Keratinocyte (primary cell): Measurements from ENCODE around the gene KRT84. TPM values are rescaled to one million over a fixed set of nuclear protein-coding genes. Genes with fewer than 3 reads are reported as not detected.

Experiments
- DNase-seq: peaks from one replicate; pipeline ENCODE4 v3.0.0-alpha.2; 2011; ENCODE audit warnings: low read depth, missing footprints, low spot score
- FAIRE-seq: peaks from 2 replicates; lab custom pipeline; 2011; peaks lifted over from hg19 to GRCh38; lab: Jason Lieb, UNC
- H2AFZ ChIP-seq: 2 replicates; pipeline ENCODE4 v1.6.0; 2012; ENCODE audit warnings: low read length, control low read depth, inconsistent platforms; ENCODE audit not compliant: control insufficient read depth
- H3K27ac ChIP-seq: 2 replicates; pipeline ENCODE4 v1.5.1; 2011; ENCODE audit warnings: low read length; ENCODE audit not compliant: control insufficient read depth, insufficient read depth
- H3K27me3 ChIP-seq: 3 replicates; pipeline ENCODE4 v1.6.0; 2011; ENCODE audit warnings: low read length; ENCODE audit not compliant: control insufficient read depth, insufficient read depth; ENCODE audit errors: extremely low read depth
- H3K36me3 ChIP-seq, 2 experiments: 2 replicates in 1 of 2; 3 replicates in 1 of 2; pipeline ENCODE4 v1.5.1; 2011; ENCODE audit warnings: low read length in 2 of 2, mild to moderate bottlenecking in 1 of 2; ENCODE audit not compliant: control insufficient read depth in 2 of 2, insufficient read depth in 2 of 2; ENCODE audit errors: extremely low read depth in 1 of 2
- H3K4me1 ChIP-seq: 3 replicates; pipeline ENCODE4 v1.5.1; 2011; ENCODE audit warnings: low read length; ENCODE audit not compliant: control insufficient read depth, insufficient read depth; ENCODE audit errors: extremely low read depth
- H3K4me2 ChIP-seq: 3 replicates; pipeline ENCODE4 v1.6.0; 2011; ENCODE audit warnings: low read depth, low read length; ENCODE audit not compliant: control insufficient read depth, insufficient read depth; ENCODE audit errors: extremely low read depth
- H3K4me3 ChIP-seq, 3 experiments: fragments of 200-600 bp in 1 of 3; sonication (generic) in 1 of 3; 2 replicates in 2 of 3; 3 replicates in 1 of 3; pipeline ENCODE4 v1.5.1; 2011 to 2016; ENCODE audit warnings: low read length in 3 of 3, mild to moderate bottlenecking in 3 of 3, control low read depth in 2 of 3, inconsistent platforms in 1 of 3, low read depth in 1 of 3, mixed read lengths in 1 of 3, mixed run types in 1 of 3, moderate library complexity in 1 of 3; ENCODE audit not compliant: control insufficient read depth in 2 of 3, insufficient read depth in 2 of 3; ENCODE audit errors: extremely low read depth in 1 of 3
- H3K79me2 ChIP-seq: 2 replicates; pipeline ENCODE4 v1.6.0; 2012; ENCODE audit warnings: low read length; ENCODE audit not compliant: control insufficient read depth, insufficient read depth
- H3K9ac ChIP-seq: 3 replicates; pipeline ENCODE4 v1.6.0; 2011; ENCODE audit warnings: low read length; ENCODE audit not compliant: control insufficient read depth, insufficient read depth; ENCODE audit errors: extremely low read depth
- H3K9me1 ChIP-seq: 3 replicates; pipeline ENCODE4 v1.6.0; 2011; ENCODE audit warnings: low read length; ENCODE audit not compliant: control insufficient read depth, insufficient read depth; ENCODE audit errors: extremely low read depth
- H3K9me3 ChIP-seq: 2 replicates; pipeline ENCODE4 v1.5.1; 2012; ENCODE audit warnings: low read depth, low read length; ENCODE audit not compliant: control insufficient read depth
- H4K20me1 ChIP-seq: 3 replicates; pipeline ENCODE4 v1.6.0; 2011; ENCODE audit warnings: low read length; ENCODE audit not compliant: control insufficient read depth, insufficient read depth; ENCODE audit errors: extremely low read depth
- CTCF ChIP-seq, 3 experiments: IDR thresholded peaks in 1 of 3; conservative IDR thresholded peaks in 1 of 3; optimal IDR thresholded peaks in 1 of 3; 2 replicates in 2 of 3; 3 replicates in 1 of 3; pipeline versions ENCODE3 to v1.5.1; 2011; ENCODE audit warnings: low read length in 3 of 3, mild to moderate bottlenecking in 3 of 3, moderate library complexity in 2 of 3, control low read depth in 1 of 3, inconsistent platforms in 1 of 3; ENCODE audit not compliant: insufficient read depth in 2 of 3; ENCODE audit errors: extremely low read depth in 1 of 3
- EZH2 ChIP-seq: IDR thresholded peaks from one replicate; pipeline ENCODE4 v1.6.1; 2012; ENCODE audit warnings: inconsistent platforms, mild to moderate bottlenecking, low read length, moderate library complexity
- dilution Hi-C: fragments of 300-500 bp; cut with MboI; formaldehyde crosslinking; loops from one replicate; pipeline ENCODE4 v1.7.0; 2020; ENCODE audit warnings: low sequenced_read_pairs; ENCODE audit not compliant: extremely low pct_ligation_motif_present
- polyA plus RNA-seq, 5 experiments: library from polyadenylated mRNA; depleted of rRNA in 3 of 5; stranded (reverse) in 3 of 5; stranded (forward) in 1 of 5; unstranded in 1 of 5; fragments of >200 nt; gene quantifications; 1 replicate in 1 of 5; 2 replicates in 3 of 5; 3 replicates in 1 of 5; pipeline versions ENCODE4 v1.2.1 to v1.2.3, GENCODE V29; 2011 to 2012; ENCODE audit warnings: missing spikeins in 2 of 5, low read depth in 1 of 5, low replicate concordance in 1 of 5

The KRT84 gene
- polyA plus RNA-seq, 1 donor (not counting 4 experiments of a cell fraction or from before 2014, with no cell fraction given) = 0.10 TPM

- FAIRE-seq = no peak
- Histone ChIP-seq H3K4me1 (no peaks in the 10 kb centered on the region), H3K36me3 (no peaks in the 10 kb centered on the region), H2AFZ (no peak overlapping the region), H4K20me1 (no peaks in the 10 kb centered on the region), H3K79me2 (no peaks in the 10 kb centered on the region), H3K9me1 (no peaks in the 10 kb centered on the region), H3K27ac (no peak overlapping the region), H3K9ac (no peak overlapping the region), H3K4me3 (no peak overlapping the region), H3K27me3 (no peaks in the 10 kb centered on the region), H3K4me2 (no peak overlapping the region), H3K9me3 (no peaks in the 10 kb centered on the region)
- DNase-seq = no peak
- TF ChIP-seq EZH2 (no peak), CTCF (optimal IDR thresholded peaks at IDR 0.05 in 1 of 3, IDR thresholded peaks at IDR 0.05 in 1 of 3, conservative IDR thresholded peaks at IDR 0.05 in 1 of 3; ENCODE audit: extremely low read depth in 1 of 3, insufficient read depth in 2 of 3, low read length in 3 of 3) (no peak)
- dilution Hi-C loops = no loop called here
Measured at GRCh38 chr12:52400906-52401305, 15.5 kb upstream of the KRT84 start.

GRCh38 chr12:52399756-52400155 lies 14.3 kb upstream of the KRT84 start:
- no peaks in the 10 kb centered on the region for H3K9me3 ChIP-seq
- no peaks in the 10 kb centered on the region for H3K4me1 ChIP-seq
- no peak overlapping the region for H3K27ac ChIP-seq
- dilution Hi-C loops = no loop called here
- H3K4me3 ChIP-seq = no peak overlapping the region
- no peak for DNase-seq
- H2AFZ ChIP-seq = no peak overlapping the region
- H3K79me2 ChIP-seq = no peaks in the 10 kb centered on the region
- no peaks in the 10 kb centered on the region for H3K9me1 ChIP-seq
- no peaks in the 10 kb centered on the region for H3K36me3 ChIP-seq
- H3K27me3 ChIP-seq = no peaks in the 10 kb centered on the region
- no peaks in the 10 kb centered on the region for H4K20me1 ChIP-seq
- no peak overlapping the region for H3K9ac ChIP-seq
- no peak overlapping the region for H3K4me2 ChIP-seq
- no peak for FAIRE-seq
- TF ChIP-seq CTCF (optimal IDR thresholded peaks at IDR 0.05 in 1 of 3, IDR thresholded peaks at IDR 0.05 in 1 of 3, conservative IDR thresholded peaks at IDR 0.05 in 1 of 3; ENCODE audit: extremely low read depth in 1 of 3, insufficient read depth in 2 of 3, low read length in 3 of 3) (no peak), EZH2 (no peak)
